PC-3 (cell line): Measurements from ENCODE around the gene PER2.

Experiments used
- CTCF ChIP-seq: fragments of 300-600 bp; sonication (generic); conservative IDR thresholded peaks from 2 replicates; pipeline ENCODE4 v1.5.1; 2017; ENCODE audit warnings: antibody characterized with exemption, low read depth, mild to moderate bottlenecking, low read length
- EZH2 ChIP-seq: fragments of 300-600 bp; sonication (generic); IDR thresholded peaks from one replicate; pipeline ENCODE4 v1.6.1; 2017; ENCODE audit warnings: antibody characterized with exemption, mild to moderate bottlenecking, low read length; ENCODE audit not compliant: unreplicated experiment

- TF ChIP-seq CTCF (no peak), EZH2 (no peak)
These were observed 81.4 kb downstream of the PER2 start for GRCh38 chr2:238207006-238207405.
